Smooth muscle cell (in vitro differentiated cells): ENCODE measurements around the gene TCEA3. TPM values are rescaled to one million over a fixed set of nuclear protein-coding genes. Genes with fewer than 3 reads are reported as not detected.
A peak's percentile ranks its signal among the peaks of the same experiment; 100 is the strongest.

Experiments used
- DNase-seq: peaks from one replicate; lab custom pipeline; 2025; ENCODE audit not compliant: unreplicated experiment; lab: John Stamatoyannopoulos, UW
- H2AFZ ChIP-seq: fragments of 200-600 bp; sonication (generic); 2 replicates; pipeline ENCODE4 v1.6.0; 2016; ENCODE audit warnings: antibody characterized with exemption, low read depth, mild to moderate bottlenecking
- H3F3A ChIP-seq: fragments of 200-600 bp; sonication (generic); 2 replicates; pipeline ENCODE4 v1.6.0; 2017; ENCODE audit warnings: antibody characterized with exemption, low read depth
- H3K27ac ChIP-seq: fragments of 200-600 bp; sonication (generic); 2 replicates; pipeline ENCODE4 v1.5.1; 2016; ENCODE audit warnings: low read depth, mild to moderate bottlenecking
- H3K27me3 ChIP-seq: fragments of 200-600 bp; sonication (generic); 2 replicates; pipeline ENCODE4 v1.6.1; 2016; ENCODE audit warnings: low read depth, mild to moderate bottlenecking
- H3K36me3 ChIP-seq: fragments of 200-600 bp; sonication (generic); 2 replicates; pipeline ENCODE4 v1.5.1; 2016; ENCODE audit warnings: low read depth
- H3K4me1 ChIP-seq: fragments of 200-600 bp; sonication (generic); 2 replicates; pipeline ENCODE4 v1.5.1; 2016; ENCODE audit warnings: low read depth
- H3K4me2 ChIP-seq: fragments of 200-600 bp; sonication (generic); 2 replicates; pipeline ENCODE4 v1.6.0; 2016; ENCODE audit warnings: mild to moderate bottlenecking
- H3K4me3 ChIP-seq: fragments of 200-600 bp; sonication (generic); 2 replicates; pipeline ENCODE4 v1.5.1; 2016; ENCODE audit warnings: mild to moderate bottlenecking
- H3K79me2 ChIP-seq: fragments of 200-600 bp; sonication (generic); 2 replicates; pipeline ENCODE4 v1.6.0; 2016; ENCODE audit warnings: low read depth, mild to moderate bottlenecking
- H3K9ac ChIP-seq: fragments of 200-600 bp; sonication (generic); 2 replicates; pipeline ENCODE4 v1.6.0; 2016; ENCODE audit warnings: low read depth
- H3K9me3 ChIP-seq: fragments of 200-600 bp; sonication (generic); replicated peaks from 2 replicates; pipeline ENCODE4 v1.5.1; 2016; ENCODE audit warnings: low read depth
- H4K20me1 ChIP-seq: fragments of 200-600 bp; sonication (generic); 2 replicates; pipeline ENCODE4 v1.6.0; 2016; ENCODE audit warnings: low read depth
- WGBS: methylation state at CpG from one replicate; pipeline ENCODE4 v1.1.7; 2016; ENCODE audit warnings: low lambda C conversion rate; 5-methylcytosine and 5-hydroxymethylcytosine counted together
- polyA plus RNA-seq: library from polyadenylated mRNA; unstranded; fragments of >200 nt; fragmentation: Nextera tagmentation; extraction: Ambion mirVana; gene quantifications from 2 replicates; pipeline ENCODE4 v1.2.1, GENCODE V29; 2016
- total RNA-seq: library from RNA; depleted of rRNA; stranded (reverse); fragments of >200 nt; gene quantifications from 2 replicates; pipeline ENCODE4 v1.2.3, GENCODE V29; 2014
- TF ChIP-seq, protein P1 (sequence below): fragments of 200-600 bp; sonication (generic); IDR thresholded peaks from 2 replicates; pipeline ENCODE4 v1.5.1; 2017; ENCODE audit warnings: borderline replicate concordance, mild to moderate bottlenecking, antibody characterized with exemption; ENCODE audit not compliant: insufficient read depth, poor library complexity, severe bottlenecking

The TCEA3 gene
- total and polyA plus RNA-seq, 2 experiments from 2014 or later: 8.2 to 19.2 TPM

DNA sequence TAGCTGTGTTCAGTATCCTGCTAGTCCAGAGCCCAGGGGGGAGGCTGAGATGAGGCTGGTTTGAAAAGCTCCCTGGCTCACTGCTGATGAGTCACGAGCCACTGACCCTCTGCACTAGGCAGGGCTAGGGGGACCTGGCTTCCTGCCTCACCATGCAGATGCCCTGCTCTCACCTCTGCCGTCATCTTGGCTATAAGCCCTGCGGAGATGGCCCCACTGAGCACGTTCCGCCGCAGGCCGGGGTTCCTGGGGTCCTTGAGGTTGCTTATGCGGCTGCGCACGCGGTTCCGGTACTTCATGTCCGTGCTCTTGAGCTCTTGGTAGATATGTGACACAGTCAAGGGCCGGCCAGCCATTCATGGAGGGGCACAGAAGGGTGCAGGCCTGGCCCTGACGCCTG lies 30.8 kb downstream of the TCEA3 start:
- TF ChIP-seq, protein P1, sequence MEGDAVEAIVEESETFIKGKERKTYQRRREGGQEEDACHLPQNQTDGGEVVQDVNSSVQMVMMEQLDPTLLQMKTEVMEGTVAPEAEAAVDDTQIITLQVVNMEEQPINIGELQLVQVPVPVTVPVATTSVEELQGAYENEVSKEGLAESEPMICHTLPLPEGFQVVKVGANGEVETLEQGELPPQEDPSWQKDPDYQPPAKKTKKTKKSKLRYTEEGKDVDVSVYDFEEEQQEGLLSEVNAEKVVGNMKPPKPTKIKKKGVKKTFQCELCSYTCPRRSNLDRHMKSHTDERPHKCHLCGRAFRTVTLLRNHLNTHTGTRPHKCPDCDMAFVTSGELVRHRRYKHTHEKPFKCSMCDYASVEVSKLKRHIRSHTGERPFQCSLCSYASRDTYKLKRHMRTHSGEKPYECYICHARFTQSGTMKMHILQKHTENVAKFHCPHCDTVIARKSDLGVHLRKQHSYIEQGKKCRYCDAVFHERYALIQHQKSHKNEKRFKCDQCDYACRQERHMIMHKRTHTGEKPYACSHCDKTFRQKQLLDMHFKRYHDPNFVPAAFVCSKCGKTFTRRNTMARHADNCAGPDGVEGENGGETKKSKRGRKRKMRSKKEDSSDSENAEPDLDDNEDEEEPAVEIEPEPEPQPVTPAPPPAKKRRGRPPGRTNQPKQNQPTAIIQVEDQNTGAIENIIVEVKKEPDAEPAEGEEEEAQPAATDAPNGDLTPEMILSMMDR: no peak
- peak overlapping the region; percentile 30 for H3K4me2 ChIP-seq
- H2AFZ ChIP-seq: no peak overlapping the region
- peaks cover 5% of the 10 kb centered on the region for H3K4me1 ChIP-seq
- 88% methylated on average over 15 of the region's 15 CpGs for WGBS
- no peak overlapping the region for H3K9ac ChIP-seq
- peaks cover 9% of the 10 kb centered on the region for H3F3A ChIP-seq
- no peaks in the 10 kb centered on the region for H3K79me2 ChIP-seq
- H3K9me3 ChIP-seq: no peaks in the 10 kb centered on the region
- no peak overlapping the region for H3K4me3 ChIP-seq
- H3K36me3 ChIP-seq: no peaks in the 10 kb centered on the region
- H3K27ac ChIP-seq: peak overlapping the region; percentile 84
- DNase-seq: no peak
- no peaks in the 10 kb centered on the region for H3K27me3 ChIP-seq
- H4K20me1 ChIP-seq: no peaks in the 10 kb centered on the region

DNA sequence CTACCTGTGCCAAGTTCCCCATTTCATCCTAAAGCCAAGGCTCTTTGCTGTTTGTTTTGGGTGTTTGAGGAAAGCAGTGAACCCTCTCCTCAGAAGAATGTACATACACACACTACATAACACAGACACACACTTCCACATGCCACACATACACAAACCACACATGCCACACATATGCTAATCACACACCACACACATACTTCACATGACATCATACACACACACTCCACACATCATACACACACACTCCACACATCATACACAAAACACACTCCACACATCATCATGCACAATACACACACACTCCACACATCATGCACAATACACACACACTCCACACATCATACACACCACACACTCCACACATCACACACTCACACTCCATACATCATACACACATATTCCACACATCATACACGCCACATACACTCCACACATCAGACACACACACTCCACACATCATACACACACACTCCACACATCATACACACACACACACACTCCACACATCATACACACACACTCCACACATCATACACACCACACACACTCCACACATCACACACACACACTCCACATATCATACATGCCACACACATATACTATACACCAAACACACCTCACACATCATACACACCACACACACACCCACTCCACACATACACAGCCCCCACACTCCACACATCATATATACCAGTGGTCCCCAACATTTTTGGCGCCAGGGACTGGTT lies 32.3 kb downstream of the TCEA3 start:
- DNase-seq: no peak
- Histone ChIP-seq H3K4me3 (no peak overlapping the region), H3K27ac (no peak overlapping the region), H4K20me1 (no peaks in the 10 kb centered on the region), H3K79me2 (no peaks in the 10 kb centered on the region), H3K36me3 (no peaks in the 10 kb centered on the region), H3F3A (peaks cover 9% of the 10 kb centered on the region), H3K4me2 (no peak overlapping the region), H3K9ac (no peak overlapping the region), H2AFZ (no peak overlapping the region), H3K4me1 (peaks cover 5% of the 10 kb centered on the region), H3K9me3 (no peaks in the 10 kb centered on the region), H3K27me3 (no peaks in the 10 kb centered on the region)
- WGBS: 53% methylated on average over 2 of the region's 2 CpGs
- TF ChIP-seq, protein P1: no peak

DNA sequence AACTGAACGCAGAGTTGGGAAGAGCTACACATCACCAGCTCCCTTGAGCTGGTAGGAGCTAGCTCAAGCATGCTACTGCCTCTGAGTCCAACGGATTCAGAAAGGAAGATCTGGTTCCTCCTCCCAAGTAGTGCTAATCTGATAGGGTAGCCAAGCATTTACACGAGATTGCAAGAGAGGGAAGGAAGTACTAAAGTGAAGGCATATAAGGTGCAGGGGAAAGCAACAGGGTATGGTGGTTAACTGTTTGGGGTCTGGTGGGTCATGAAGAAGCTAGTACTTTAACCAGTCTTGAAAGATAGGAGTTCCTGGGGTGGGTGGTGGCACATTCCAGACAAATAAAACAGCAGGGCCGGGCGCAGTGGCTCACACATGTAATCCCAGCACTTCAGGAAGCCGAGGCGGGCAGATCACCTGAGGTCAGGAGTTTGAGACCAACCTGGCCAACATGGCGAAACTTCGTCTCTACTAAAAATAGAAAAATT lies 34.7 kb downstream of the TCEA3 start:
- Histone ChIP-seq H3K4me2 (no peak overlapping the region), H3K36me3 (no peaks in the 10 kb centered on the region), H3K79me2 (no peaks in the 10 kb centered on the region), H3K4me3 (no peak overlapping the region), H3F3A (peaks cover 1% of the 10 kb centered on the region), H2AFZ (no peak overlapping the region), H3K9me3 (no peaks in the 10 kb centered on the region), H3K27ac (no peak overlapping the region), H3K9ac (no peak overlapping the region), H3K4me1 (peaks cover 1% of the 10 kb centered on the region), H3K27me3 (no peaks in the 10 kb centered on the region), H4K20me1 (no peaks in the 10 kb centered on the region)
- DNase-seq: no peak
- WGBS: 76% methylated on average over 9 of the region's 9 CpGs
- TF ChIP-seq, protein P1: no peak

DNA sequence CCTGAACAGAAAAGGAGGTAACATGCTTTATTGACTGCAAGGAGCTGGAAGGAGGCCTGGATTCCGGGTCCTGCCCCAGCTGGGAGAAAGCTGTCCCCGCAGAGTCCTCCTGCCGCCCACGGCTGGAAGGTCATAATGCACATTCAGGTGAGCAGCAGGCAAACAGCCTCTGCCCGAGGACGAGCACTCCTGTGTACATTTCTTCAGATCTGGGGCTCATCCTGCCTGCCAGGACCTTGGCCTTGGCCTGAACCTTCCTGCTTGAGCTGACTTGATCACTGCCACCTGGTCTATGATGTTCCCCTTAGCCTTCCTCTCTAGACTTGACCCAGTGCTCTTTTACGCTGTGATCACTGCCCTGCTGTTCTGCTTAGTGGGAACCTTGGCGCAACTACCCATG lies 37.1 kb downstream of the TCEA3 start:
- 95% methylated on average over 8 of the region's 8 CpGs for WGBS

More for the DNA sequence above, 37.1 kb downstream of the TCEA3 start:
- no peaks in the 10 kb centered on the region for H3F3A ChIP-seq
- no peak overlapping the region for H2AFZ ChIP-seq
- no peak overlapping the region for H3K27ac ChIP-seq
- H3K27me3 ChIP-seq: no peaks in the 10 kb centered on the region
- no peaks in the 10 kb centered on the region for H4K20me1 ChIP-seq
- no peaks in the 10 kb centered on the region for H3K36me3 ChIP-seq
- no peaks in the 10 kb centered on the region for H3K9me3 ChIP-seq
- TF ChIP-seq, protein P1: no peak
- no peak overlapping the region for H3K4me3 ChIP-seq
- no peak overlapping the region for H3K4me2 ChIP-seq
- no peak for DNase-seq
- no peak overlapping the region for H3K9ac ChIP-seq
- H3K4me1 ChIP-seq: no peaks in the 10 kb centered on the region
- no peaks in the 10 kb centered on the region for H3K79me2 ChIP-seq
